NB4 (cell line): ENCODE results near the gene LRRC10B.
A peak's percentile ranks its signal among the peaks of the same experiment; 100 is the strongest.

Source experiments
- DNase-seq: peaks from one replicate; pipeline ENCODE4 v3.0.0; 2010; ENCODE audit warnings: low read depth
- H3K4me3 ChIP-seq: one replicate; pipeline ENCODE4 v1.5.1; 2011; ENCODE audit warnings: mild to moderate bottlenecking, low read depth, low read length, moderate library complexity
- CTCF ChIP-seq: IDR thresholded peaks from one replicate; pipeline ENCODE4 v1.5.1; 2012; ENCODE audit warnings: low read depth, low read length
- MYC ChIP-seq: IDR thresholded peaks from 2 replicates; pipeline ENCODE4 v1.6.1; 2011; ENCODE audit warnings: low read depth, low read length
- POLR2A ChIP-seq: IDR thresholded peaks from 2 replicates; pipeline ENCODE4 v1.6.1; 2011; ENCODE audit warnings: mild to moderate bottlenecking; ENCODE audit not compliant: insufficient read length; ENCODE audit errors: extremely low read depth
- TF ChIP-seq, protein P1 (sequence below): IDR thresholded peaks from 2 replicates; pipeline ENCODE4 v1.6.1; 2011; ENCODE audit warnings: low read depth, low read length

Gene LRRC10B

DNA sequence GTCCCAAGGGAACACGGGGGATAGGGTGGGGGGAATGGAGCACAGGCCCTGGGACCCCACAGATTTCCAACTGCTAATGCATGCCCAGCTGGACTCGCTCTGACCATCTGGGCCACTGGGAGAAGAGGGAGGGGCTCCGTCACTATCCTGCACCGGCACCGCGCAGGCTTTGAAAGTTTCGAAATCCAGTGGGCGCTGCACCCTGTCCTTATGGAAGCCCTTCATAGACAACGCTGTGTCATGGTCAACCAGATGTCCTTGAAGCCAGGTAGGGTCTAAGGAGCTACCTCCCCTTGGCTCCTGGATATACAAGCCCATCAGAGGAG lies 30.1 kb downstream of the LRRC10B start:
- no peak overlapping the region for H3K4me3 ChIP-seq
- no peak for DNase-seq
- no peak for TF ChIP-seq CTCF
- TF ChIP-seq, protein P1, sequence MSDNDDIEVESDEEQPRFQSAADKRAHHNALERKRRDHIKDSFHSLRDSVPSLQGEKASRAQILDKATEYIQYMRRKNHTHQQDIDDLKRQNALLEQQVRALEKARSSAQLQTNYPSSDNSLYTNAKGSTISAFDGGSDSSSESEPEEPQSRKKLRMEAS: no peak
- no peak for TF ChIP-seq POLR2A
- TF ChIP-seq MYC: no peak

GRCh38 chr11:61539006-61539405 lies 30.5 kb downstream of the LRRC10B start:
- DNase-seq: no peak
- no peak for TF ChIP-seq MYC
- TF ChIP-seq, protein P1: no peak
- no peak for TF ChIP-seq POLR2A
- no peak for TF ChIP-seq CTCF
- no peak overlapping the region for H3K4me3 ChIP-seq

DNA sequence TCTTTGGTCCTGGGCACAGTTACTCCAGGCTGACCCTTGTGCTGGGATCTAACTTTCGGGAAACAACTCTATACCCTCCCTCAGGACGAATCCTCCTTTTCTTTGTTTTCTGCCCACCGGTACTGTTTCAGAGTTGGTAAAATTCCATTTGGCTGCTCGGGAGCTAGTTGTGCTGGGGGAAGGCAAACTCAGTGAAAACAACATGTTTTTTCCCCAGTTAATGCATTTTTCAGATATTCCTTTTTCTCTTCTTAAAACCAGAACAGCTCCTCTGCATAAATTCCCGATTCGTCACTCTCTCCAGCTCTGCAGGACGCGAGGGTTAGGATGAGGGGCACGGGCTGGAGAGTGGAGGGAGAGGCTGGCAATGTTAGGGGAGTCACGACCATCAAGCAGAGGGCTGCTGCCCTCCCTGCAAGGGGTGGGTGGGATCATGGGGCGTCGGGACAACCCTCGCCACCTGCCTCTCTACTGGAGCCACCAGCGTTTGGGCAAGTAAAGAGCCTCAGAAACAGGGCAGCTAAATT lies 31.3 kb downstream of the LRRC10B start:
- no peak for DNase-seq
- TF ChIP-seq CTCF (no peak), MYC (no peak), POLR2A (no peak)
- TF ChIP-seq, protein P1: no peak
- H3K4me3 ChIP-seq: no peak overlapping the region

GRCh38 chr11:61540528-61540927 lies 32.0 kb downstream of the LRRC10B start:
- no peak overlapping the region for H3K4me3 ChIP-seq
- no peak for DNase-seq
- TF ChIP-seq, protein P1: no peak
- no peak for TF ChIP-seq MYC
- TF ChIP-seq CTCF: no peak
- no peak for TF ChIP-seq POLR2A

- peak; percentile 47 for DNase-seq
- TF ChIP-seq MYC (no peak), POLR2A (no peak), CTCF (no peak)
- TF ChIP-seq, protein P1: no peak
- H3K4me3 ChIP-seq: no peak overlapping the region
These were observed 33.0 kb downstream of the LRRC10B start for GRCh38 chr11:61541598-61541997.

DNA sequence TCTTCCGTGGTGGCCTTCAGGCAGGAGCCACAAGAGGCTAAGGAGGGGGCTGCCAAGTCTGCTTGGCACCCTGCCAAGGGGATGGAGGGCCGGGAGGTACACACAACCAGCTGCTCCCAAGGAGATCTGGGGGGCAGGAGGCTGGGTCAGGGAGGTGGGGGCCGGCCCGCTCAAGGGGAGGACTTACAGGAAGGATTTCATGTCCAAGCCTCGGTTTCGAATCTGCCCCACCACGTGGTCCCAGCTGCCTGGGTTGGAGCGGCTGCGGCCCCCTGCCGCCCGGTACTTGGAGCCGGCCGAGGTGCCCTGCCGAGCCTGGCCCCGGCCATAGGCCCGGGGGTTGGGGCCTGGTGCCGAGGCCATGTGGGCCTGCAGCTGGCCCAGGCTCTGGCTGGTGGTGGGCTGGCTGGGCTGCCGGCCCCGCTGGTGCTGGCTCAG lies 33.5 kb downstream of the LRRC10B start:
- no peak for DNase-seq
- TF ChIP-seq, protein P1: no peak
- TF ChIP-seq MYC (no peak), POLR2A (no peak), CTCF (no peak)
- H3K4me3 ChIP-seq: no peak overlapping the region
